ENCODE results near the gene ADGRE2. TPM values are rescaled to one million over a fixed set of nuclear protein-coding genes. Genes with fewer than 3 reads are reported as not detected.

The ADGRE2 gene
- total RNA-seq, 1 experiment from 2014 or later, result 0.21 TPM

- no peaks in the 10 kb centered on the region for H3K4me1 ChIP-seq (ENCODE audit: control insufficient read depth, insufficient read depth, low read length)
- in situ Hi-C loops (cut with HindIII; ENCODE audit: low pct_unique_long_range_greater_than_20kb, low sequenced_read_pairs) (no loop called here), intact Hi-C loops (cut with micrococcal nuclease; ENCODE audit: unreplicated experiment) (no loop called here)
- DNase-seq (ENCODE audit: low read depth, low spot score) (no peak), ATAC-seq (no peak)
- CTCF ChIA-PET, result no interaction called here
- H3K36me3 ChIP-seq (ENCODE audit: control insufficient read depth, insufficient read depth, low read length), result no peaks in the 10 kb centered on the region
- POLR2A ChIA-PET, result no interaction called here
- no peak overlapping the region for H3K27ac ChIP-seq (ENCODE audit: low read length)
- no TSS peak for BruUV-seq (replicated peaks)
- no peaks in the 10 kb centered on the region for H3K9me3 ChIP-seq (ENCODE audit: control insufficient read depth, insufficient read depth, low read depth, low read length)
- no peak overlapping the region for H3K4me3 ChIP-seq (ENCODE audit: low read depth in 2 of 2, low read length in 2 of 2)
- H3K27me3 ChIP-seq (ENCODE audit: control insufficient read depth, insufficient read depth, low read length), result no peaks in the 10 kb centered on the region
- no peak for TF ChIP-seq TCF7L2 (IDR thresholded peaks at IDR 0.05; ENCODE audit: low read depth, low read length)
- no peak for TF ChIP-seq POLR2AphosphoS5 (IDR thresholded peaks at IDR 0.05; ENCODE audit: low read depth, low read length)
- no peak for TF ChIP-seq REST (IDR thresholded peaks at IDR 0.05; ENCODE audit: insufficient read depth in 1 of 2, low read depth in 2 of 2, low read length in 1 of 2)
- no peak for TF ChIP-seq SIN3A (IDR thresholded peaks at IDR 0.05; ENCODE audit: borderline replicate concordance, insufficient read depth, low read depth, low read length)
- TF ChIP-seq, protein P1, sequence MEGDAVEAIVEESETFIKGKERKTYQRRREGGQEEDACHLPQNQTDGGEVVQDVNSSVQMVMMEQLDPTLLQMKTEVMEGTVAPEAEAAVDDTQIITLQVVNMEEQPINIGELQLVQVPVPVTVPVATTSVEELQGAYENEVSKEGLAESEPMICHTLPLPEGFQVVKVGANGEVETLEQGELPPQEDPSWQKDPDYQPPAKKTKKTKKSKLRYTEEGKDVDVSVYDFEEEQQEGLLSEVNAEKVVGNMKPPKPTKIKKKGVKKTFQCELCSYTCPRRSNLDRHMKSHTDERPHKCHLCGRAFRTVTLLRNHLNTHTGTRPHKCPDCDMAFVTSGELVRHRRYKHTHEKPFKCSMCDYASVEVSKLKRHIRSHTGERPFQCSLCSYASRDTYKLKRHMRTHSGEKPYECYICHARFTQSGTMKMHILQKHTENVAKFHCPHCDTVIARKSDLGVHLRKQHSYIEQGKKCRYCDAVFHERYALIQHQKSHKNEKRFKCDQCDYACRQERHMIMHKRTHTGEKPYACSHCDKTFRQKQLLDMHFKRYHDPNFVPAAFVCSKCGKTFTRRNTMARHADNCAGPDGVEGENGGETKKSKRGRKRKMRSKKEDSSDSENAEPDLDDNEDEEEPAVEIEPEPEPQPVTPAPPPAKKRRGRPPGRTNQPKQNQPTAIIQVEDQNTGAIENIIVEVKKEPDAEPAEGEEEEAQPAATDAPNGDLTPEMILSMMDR (IDR thresholded peaks at IDR 0.05), result no peak
These were observed 44.8 kb downstream of the ADGRE2 start for GRCh38 chr19:14733574-14733973.

DNA sequence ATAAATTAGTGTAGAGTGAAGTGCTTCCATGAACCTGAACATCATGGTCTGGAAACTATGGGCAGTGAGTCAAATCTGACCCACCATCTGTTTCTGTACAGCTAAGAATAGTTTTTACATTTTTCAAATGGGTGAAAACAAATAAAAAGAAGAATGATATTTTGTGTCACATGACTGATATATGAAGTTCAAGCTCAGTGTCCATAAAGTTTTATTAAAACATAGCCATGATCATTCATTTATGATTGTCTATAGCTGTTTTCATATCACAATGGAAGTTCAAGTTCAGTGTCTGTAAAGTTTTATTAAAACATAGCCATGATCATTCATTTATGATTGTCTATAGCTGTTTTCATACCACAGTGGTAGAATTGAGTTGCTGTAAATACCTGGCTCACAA, 45.9 kb downstream of the ADGRE2 start:
- H3K27me3 ChIP-seq (ENCODE audit: control insufficient read depth, insufficient read depth, low read length), result no peaks in the 10 kb centered on the region
- no peak overlapping the region for H3K27ac ChIP-seq (ENCODE audit: low read length)
- no peak overlapping the region for H3K4me3 ChIP-seq (ENCODE audit: low read depth in 2 of 2, low read length in 2 of 2)
- ATAC-seq, result no peak
- in situ Hi-C loops (cut with HindIII; ENCODE audit: low pct_unique_long_range_greater_than_20kb, low sequenced_read_pairs) (no loop called here), intact Hi-C loops (cut with micrococcal nuclease; ENCODE audit: unreplicated experiment) (no loop called here)
- no peaks in the 10 kb centered on the region for H3K4me1 ChIP-seq (ENCODE audit: control insufficient read depth, insufficient read depth, low read length)
- no TSS peak for BruUV-seq (replicated peaks)
- H3K9me3 ChIP-seq (ENCODE audit: control insufficient read depth, insufficient read depth, low read depth, low read length), result no peaks in the 10 kb centered on the region
- CTCF ChIA-PET, result no interaction called here
- no peaks in the 10 kb centered on the region for H3K36me3 ChIP-seq (ENCODE audit: control insufficient read depth, insufficient read depth, low read length)
- TF ChIP-seq REST (IDR thresholded peaks at IDR 0.05; ENCODE audit: insufficient read depth in 1 of 2, low read depth in 2 of 2, low read length in 1 of 2) (no peak), TCF7L2 (IDR thresholded peaks at IDR 0.05; ENCODE audit: low read depth, low read length) (no peak), POLR2AphosphoS5 (IDR thresholded peaks at IDR 0.05; ENCODE audit: low read depth, low read length) (no peak), SIN3A (IDR thresholded peaks at IDR 0.05; ENCODE audit: borderline replicate concordance, insufficient read depth, low read depth, low read length) (no peak)
- TF ChIP-seq, protein P1 (IDR thresholded peaks at IDR 0.05), result no peak
- no peak for DNase-seq (ENCODE audit: low read depth, low spot score)
- POLR2A ChIA-PET, result no interaction called here

Measured in Panc1 (cell line).